ENCODE data around the gene KCNMA1.

The KCNMA1 gene

DNA sequence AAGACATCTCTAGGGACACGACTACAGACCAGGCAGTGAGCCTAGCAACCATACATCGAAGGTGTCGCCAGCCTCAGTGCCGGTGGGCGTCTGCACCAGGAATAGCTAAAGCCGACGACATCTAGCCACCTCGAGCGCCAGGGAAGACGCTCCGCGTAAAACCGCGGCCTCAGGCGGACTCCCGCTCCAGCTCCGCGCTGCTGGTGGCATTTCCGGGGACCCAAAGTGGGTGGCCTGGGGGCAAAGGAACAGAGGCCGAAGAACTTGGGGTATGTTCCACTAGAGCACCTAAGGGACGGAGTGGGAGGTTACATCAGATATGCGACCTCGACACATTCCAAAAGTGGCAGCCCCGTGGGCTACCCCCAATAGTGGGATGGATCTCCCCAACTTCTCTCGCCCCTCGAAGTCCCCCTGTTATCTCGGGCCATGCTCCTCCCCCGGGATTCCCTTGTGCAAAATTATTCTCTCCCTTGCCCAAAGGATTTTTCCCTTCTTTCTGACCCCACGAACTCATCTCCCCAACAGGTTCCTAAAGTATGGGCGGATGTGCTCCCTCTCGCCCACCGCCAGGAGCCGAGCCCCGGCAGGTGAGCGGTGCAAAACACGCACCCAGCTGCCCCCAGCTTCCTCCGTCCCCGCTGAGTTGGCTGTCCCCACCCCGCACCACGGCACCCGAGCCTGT lies 1.2 kb downstream of the KCNMA1 start:
- in situ Hi-C loops (cut with HindIII; ENCODE audit: low sequenced_read_pairs) = loop anchor here (25.0 kb wide), 2 partner anchors 374 to 474 kb away; no protein-coding TSS in a partner anchor

DNA sequence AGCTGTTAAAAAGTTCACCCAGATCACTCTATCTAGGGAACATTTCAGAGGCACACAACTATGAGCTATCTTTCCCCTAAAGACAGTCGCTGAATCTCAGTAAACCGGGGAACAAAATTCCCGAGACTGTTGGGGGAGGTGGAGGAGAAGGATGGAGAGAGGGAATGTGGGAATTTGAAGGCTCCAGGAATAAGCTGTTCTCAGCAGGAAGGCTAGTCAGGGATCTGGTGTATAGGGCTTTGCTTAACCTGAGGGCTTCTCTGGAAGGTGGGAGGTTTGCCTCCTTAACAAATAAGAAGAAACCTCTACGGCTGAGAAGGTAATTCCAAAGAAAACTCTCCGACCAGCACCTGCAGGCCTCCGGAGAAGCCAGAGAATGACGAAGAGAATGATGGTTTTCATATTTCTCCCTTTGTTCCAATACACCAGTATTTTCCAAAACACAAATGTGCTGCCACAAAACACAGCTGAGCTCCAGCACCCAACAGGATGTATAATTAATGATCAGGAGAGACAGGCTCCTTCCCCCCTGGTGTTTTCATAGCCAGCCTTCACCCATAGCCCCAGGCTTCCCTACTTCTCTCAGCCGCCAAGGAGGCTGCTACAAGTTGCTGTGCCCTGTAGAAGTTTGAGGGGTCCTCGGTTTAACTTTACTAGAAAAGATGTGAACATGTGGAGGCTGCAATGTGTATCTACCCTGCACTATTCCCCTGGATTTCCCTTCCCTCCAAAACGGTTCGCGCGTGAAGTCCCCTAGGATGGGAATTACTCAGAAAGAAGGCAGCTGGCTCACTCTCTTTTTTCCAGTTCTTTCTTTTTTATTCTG lies 2.0 kb downstream of the KCNMA1 start:
- in situ Hi-C loops (cut with HindIII; ENCODE audit: low sequenced_read_pairs) = loop anchor here (25.0 kb wide), 2 partner anchors 373 to 473 kb away; no protein-coding TSS in a partner anchor

DNA sequence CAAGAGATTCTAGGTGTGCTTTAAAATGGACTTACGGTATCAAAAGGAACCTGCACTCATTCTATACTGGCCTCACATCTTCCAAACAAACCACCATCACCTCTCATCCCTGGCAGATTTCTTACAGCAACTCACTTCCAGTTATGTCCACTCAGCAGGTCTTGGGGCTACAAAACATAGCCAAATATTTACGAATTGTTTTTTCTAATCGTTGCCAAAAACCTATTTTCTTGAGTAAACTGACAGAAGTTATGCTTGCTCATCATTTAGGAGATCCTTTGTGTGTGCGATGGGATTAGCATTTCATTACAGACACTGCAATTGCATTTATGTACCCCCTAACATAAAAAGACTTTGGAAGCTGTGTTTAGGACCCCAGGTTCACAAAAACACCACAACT lies 2.7 kb downstream of the KCNMA1 start:
- in situ Hi-C loops (cut with HindIII; ENCODE audit: low sequenced_read_pairs) = loop anchor here (25.0 kb wide), 2 partner anchors 373 to 473 kb away; no protein-coding TSS in a partner anchor

DNA sequence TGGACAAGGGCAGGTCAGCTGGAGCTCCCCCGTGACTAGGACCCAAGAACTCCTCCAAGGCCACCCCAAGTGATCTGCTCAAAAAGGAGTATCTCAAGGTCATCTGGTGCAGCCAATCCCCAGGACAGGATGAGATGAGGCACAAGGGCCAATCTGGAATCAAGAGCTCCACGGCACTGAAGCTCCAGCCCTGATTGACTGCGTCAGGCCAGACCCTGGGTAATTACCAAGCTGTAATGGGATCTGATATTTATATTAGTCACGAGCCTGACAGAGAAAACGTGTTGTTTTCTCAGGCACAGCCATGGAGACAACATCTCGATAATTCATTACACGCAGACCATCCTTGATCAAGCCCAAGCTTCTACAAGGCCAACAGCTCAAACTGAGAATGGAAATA lies 4.2 kb downstream of the KCNMA1 start:
- in situ Hi-C loops (cut with HindIII; ENCODE audit: low sequenced_read_pairs) = loop anchor here (25.0 kb wide), 2 partner anchors 371 to 471 kb away; no protein-coding TSS in a partner anchor

DNA sequence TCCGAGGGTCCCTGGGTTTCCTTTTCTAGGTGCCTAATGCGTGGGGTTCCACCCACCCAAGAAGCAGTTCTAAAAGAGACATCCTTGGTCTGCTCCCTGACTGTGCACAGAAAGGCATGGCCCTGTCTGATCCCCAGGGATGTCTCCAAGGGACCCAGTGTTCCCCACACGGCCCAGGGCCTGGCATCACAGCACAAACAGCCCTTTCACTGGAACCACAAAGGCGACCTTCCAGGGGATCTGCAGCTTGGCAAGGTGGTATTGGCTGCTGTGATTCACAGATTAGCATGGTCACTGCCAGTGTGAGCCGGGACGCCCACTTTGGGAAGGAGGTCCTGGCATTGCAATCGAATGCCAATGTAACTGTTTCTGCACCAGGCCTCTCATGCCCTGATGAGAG lies 6.4 kb downstream of the KCNMA1 start:
- in situ Hi-C loops (cut with HindIII; ENCODE audit: low sequenced_read_pairs) = loop anchor here (25.0 kb wide), 2 partner anchors 369 to 469 kb away; no protein-coding TSS in a partner anchor

DNA sequence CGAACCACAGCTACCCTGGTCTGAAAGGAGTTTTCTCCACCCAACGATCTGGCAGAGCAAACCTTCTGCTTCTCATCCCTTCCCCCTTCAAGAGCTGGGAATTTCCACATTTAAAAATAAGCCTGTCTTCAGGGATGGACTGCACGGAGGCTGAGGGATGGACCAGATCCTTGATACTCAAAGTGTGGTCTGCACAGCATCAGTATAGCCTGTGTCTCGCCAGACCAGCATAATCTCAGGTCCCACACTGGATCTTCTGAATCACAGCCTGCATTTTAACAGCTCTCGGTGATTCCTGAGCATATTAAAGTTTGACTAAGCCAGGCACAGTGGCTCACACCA lies 7.1 kb downstream of the KCNMA1 start:
- in situ Hi-C loops (cut with HindIII; ENCODE audit: low sequenced_read_pairs) = loop anchor here (25.0 kb wide), 2 partner anchors 368 to 468 kb away; no protein-coding TSS in a partner anchor

DNA sequence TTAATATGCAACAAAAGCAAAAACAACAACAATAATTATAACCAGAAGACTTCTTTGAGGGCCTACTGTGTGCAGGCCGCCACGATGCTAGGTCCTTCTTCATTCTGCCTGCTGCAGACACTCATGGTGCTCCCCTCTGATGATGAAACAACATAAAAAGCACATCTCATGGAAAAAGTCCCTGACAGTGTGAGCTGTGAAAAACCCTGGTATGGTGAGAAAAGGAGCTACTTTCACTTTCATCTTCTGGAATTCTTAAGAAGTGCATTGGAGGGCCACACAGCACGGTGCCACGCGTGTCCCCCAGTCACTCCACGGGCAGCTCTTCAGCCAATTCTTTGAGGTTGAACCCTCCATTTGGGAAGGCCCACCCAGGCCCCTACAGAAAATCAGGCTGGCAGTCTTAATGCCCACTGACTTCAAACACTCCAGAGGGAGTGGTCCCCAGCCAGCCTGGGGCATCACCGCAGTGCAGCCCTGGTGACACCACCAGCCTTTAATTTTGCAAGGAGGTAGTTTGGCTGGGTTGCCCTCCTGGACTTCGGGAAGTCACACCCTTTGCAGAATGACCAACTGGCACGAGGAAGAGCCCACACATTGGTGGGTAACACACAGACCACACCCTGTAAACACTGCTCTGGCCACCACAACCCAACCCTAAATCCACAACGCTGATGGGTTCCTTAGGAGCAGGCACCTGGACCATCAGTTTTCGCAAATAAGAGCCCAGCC lies 7.7 kb downstream of the KCNMA1 start:
- in situ Hi-C loops (cut with HindIII; ENCODE audit: low sequenced_read_pairs) = loop anchor here (25.0 kb wide), 2 partner anchors 368 to 468 kb away; no protein-coding TSS in a partner anchor

DNA sequence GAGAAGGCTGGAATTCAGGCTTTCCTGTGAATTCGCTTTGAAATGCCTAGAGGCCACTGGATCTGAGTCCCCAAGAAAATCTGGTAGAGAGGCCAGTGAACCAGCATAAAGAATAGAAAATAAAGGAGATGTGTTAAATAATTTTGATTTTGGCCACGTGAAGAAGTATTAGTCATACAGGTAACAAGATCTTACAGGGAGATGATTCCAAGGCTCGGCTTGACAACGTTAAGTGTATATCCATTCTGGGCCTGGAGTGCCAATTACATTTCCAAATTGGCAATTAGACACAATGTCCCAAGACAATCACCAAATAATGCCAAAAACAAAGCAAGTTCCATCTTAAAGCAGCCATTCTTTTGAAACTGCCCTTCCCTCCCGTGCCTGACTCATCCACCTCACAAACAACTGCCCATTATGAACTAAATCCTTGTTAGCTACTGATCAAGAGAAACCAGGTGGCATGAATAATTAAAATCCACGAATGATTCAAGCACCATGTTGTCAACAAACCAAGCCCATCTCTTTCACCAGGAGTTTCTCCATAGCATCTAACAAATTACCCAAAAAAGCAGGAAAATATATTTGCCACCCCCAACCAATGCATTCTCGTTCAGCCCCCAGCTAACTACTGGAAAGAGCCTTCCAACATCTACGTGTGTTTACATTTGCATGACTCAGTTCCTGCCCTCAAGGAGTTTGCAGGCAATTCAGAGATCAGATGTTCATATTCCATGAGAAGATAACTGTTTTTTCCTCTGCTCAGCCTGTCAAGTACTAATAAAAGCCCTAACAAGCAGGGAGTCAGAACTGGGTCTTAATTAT lies 8.5 kb downstream of the KCNMA1 start:
- in situ Hi-C loops (cut with HindIII; ENCODE audit: low sequenced_read_pairs) = loop anchor here (25.0 kb wide), 2 partner anchors 367 to 467 kb away; no protein-coding TSS in a partner anchor

DNA sequence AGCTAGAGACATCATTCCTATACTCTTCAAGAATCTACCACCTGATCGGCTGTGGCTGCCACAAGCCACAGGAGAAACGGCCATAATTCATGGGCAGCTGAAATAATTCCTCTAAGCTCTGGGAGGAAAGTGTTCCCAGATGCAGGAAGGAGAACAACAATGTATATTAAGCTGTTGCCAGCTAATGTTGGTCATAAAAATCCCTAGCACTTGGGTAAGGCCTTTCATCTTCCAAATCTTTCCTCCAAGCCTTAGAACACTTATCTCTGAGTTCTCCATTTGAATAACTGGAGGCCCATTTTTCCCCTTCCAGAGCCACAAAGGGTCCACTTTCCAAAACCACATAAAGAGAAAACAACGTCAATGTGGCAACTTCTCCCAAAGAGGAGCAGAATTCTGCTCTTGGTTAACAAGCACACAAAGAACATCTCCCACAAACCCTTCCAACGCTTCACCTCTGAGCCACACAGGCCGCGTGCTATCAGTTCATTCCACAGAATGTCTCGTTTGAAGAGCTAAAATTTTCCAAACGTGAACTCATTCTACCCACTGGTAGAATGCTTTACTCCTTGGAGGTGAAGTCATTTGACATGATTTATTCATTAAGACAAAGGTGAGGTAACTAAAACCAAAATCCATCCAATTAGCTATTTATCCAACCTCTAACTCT lies 11.2 kb downstream of the KCNMA1 start:
- in situ Hi-C loops (cut with HindIII; ENCODE audit: low sequenced_read_pairs) = loop anchor here (25.0 kb wide), 2 partner anchors 364 to 464 kb away; no protein-coding TSS in a partner anchor

DNA sequence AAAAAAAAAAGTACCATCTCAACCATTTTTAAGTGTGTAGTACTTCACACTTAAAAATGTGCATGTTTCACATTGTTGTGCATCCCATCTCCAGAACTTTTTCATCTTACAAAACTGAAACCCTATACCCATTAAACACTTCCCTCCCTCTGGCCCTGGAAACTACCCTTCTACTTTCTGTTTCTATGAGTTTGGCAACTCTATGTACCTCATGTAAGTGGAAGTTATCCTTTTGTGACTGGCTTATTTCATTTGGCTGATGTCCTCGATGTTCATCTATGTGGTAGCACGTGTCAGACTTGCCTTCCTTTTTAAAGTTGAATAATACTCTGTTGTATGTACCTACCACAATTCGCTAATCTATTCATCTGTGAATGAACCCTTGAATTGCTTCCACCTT lies 12.2 kb downstream of the KCNMA1 start:
- in situ Hi-C loops (cut with HindIII; ENCODE audit: low sequenced_read_pairs) = loop anchor here (25.0 kb wide), 2 partner anchors 363 to 463 kb away; no protein-coding TSS in a partner anchor

DNA sequence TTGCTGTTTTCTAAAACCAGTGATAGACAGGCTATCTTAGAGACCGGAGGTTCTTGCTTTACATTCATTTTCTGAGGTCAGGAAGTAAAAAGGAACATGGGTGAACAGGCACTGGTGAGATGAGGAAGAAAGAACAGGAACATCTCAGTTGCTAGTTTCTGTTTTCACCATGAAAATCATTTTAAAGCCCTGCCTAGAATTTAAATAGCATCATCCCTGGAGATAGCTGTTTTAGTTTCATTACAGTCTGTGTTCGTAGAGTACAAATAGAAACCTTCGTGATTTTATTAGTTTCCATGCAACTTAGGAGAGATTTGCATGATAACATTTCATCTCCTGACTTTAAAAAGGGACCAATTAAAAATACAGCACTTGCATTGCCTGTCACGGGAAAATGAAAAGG lies 14.7 kb downstream of the KCNMA1 start:
- in situ Hi-C loops (cut with HindIII; ENCODE audit: low sequenced_read_pairs) = no loop called here

DNA sequence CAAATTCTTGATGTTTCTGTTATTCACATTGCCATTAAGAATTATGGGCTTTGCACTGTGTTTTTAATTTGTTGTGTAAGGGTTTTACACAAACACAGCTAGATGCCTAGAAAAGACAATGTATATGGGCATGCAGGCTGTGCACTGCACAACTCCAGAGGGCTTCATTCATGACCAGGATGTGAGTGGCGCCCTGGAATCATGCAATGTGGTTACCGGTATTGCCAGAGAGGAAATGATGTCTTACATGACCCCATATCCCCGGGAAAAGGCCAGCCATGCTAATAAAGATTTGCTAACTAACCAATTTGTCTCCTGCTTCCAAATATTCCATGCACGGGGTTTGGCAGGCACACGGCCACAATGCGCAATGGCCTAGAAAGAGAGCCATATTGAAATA lies 16.9 kb downstream of the KCNMA1 start:
- in situ Hi-C loops (cut with HindIII; ENCODE audit: low sequenced_read_pairs) = no loop called here

DNA sequence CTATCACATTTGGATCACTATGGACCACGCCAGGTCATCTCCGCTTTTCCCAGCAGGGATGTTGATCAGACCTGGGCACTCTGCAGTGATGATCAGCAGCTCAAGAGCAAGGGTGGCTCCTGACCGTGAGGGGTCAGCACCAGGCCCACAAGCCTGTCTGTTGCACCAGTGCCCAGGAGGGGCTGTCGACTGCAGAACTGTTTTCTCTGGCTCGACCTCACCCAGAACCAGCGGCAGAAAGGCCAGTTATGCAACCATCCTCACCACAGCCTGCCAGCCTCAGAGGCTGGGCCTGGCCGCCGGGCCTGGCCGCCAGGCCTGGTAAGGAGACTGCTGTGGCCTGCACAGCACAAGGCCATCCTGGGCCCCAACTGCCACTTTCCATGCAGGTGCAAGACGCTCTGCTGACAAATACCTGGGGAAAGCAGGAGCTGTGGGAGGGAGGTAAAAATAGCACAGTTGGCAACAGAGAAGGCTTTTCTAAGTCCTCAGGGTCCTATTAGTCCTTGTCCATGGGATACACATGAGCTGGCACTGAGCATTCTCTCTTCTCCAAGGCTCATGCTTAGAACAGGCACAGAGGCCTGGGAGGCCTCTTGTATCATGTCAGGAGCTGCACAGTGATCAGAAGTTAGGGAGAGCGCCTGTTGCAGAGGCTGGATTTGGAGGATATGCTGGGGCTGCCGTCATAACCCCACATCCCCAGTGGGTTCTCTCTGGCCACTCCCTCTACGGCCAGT lies 17.5 kb downstream of the KCNMA1 start:
- in situ Hi-C loops (cut with HindIII; ENCODE audit: low sequenced_read_pairs) = no loop called here

DNA sequence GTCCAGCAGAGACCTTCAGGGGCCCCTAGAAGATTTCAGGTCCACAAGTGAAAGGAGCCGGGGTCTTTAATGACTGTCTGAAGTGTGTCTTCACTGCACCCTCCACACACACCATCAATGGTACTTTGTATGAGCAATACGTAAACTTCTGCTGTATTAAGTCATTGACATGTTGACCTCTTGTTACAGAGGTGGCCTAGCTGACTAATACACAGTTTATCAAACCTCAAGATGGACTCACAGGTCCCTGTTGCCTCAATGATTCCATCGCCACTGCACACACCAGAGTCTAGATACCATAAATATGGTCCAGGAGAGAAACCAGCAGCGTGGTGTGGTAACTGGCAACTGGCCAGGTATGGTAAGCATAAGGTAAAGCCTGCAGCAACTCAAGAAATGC lies 19.5 kb downstream of the KCNMA1 start:
- in situ Hi-C loops (cut with HindIII; ENCODE audit: low sequenced_read_pairs) = no loop called here

DNA sequence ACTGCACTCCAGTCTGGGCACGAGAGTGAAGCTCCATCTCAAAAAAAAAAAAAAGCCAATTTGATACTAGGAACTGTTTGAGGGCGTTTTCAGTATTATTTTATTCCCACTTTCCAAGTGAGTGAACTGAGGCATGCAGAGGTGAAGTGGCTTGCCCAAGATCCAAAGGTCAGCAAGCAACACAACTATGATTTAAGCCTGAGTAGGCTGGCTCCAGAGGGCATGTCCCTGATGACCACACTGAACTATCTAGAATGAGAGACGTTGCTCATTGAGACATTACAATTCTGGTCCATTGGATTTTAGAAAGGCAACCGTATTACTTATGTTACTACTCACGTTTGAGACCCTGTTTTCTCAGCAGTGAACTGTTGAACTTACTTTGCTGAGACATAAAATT lies 20.8 kb downstream of the KCNMA1 start:
- in situ Hi-C loops (cut with HindIII; ENCODE audit: low sequenced_read_pairs) = no loop called here

DNA sequence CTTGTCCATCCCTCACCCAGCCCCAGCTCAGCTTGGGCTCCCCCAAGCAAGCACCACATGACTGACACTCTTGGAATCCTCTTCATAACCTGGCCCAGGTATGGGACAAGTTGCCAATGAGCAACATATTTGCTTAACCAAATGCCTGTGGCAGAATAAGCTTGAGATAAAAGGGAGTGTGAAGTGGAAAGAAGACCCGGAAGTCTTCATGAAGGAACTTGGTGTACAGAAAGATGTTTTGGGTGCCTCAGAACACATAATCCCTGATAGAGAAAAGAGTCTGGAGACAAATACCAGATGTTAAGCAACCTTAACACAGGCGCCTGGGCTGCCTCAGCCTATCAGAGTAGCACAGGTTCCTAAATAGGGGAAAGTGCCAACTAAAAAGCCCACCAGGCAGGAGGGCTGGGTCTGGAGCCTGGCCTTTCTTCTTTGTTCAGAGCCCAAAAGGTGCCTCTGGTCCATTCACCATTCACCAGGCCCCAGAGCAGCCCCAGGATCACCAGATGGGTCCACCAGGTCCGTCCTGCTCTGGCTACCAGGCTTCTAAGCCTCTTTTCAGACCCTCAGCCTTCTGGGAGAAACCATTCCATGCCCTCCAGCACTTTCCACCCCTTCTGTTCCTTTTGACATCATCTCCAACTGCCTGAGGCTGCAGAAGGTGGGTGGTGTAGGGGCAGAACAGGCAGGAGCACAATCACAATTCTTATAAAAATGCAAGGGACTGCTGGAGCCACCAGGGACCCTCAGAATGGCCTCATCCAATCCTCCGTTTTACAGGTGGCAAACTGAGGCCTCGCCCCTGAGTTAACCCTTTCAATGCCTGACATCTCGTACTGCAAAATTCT lies 22.6 kb downstream of the KCNMA1 start:
- in situ Hi-C loops (cut with HindIII; ENCODE audit: low sequenced_read_pairs) = no loop called here

DNA sequence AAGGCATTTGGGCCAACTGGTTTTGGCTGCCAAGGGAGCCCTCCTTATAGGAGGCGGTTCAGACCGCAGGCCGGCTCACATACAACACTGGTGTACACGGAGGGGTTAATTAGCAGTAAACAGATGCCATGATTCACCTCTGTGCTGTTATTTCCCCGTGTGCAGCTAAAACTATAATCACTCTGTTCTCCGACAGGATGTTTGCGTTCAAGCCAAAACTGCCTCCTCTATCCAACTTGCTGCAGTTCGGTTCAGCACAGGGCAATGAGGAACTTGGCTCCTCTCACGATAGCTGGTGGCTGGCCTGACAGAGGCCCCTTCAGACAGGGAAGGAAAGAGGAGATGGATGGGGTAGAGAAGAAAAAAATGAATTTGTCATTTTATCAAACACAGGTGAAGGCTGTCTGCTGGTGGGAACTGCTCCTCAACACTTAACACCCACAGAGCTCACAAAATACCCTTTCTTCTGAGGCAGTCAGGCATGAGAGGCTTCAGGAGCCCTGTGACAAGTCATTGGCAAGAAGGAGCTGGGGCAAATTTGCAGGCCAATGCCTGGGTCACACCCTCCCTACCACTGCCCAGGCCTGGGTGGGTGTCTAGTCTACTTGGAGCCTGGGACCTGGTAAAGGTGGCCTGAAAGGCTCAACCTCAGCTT lies 24.0 kb downstream of the KCNMA1 start:
- in situ Hi-C loops (cut with HindIII; ENCODE audit: low sequenced_read_pairs) = no loop called here

DNA sequence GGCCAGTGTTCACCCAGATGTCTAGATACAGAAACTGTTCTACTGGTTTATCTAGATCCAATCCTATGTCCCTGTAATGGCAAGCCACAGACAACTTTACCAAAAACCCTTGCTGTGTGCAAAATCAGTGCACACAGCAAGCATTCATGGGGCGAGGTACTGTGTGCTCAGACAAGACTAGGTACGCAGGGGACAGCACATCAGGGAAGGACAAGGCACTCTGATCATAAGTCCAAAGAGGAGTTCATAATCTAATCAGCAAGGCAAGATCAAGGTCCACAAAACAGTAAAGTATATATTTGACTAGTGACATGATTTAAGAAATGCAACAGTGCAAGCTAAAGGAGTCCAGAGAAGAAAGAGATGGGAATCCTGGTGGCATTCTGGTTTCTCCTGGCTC lies 25.9 kb downstream of the KCNMA1 start:
- in situ Hi-C loops (cut with HindIII; ENCODE audit: low sequenced_read_pairs) = no loop called here
